Endothelial cell (in vitro differentiated cells): Measurements from ENCODE around the gene LRRC32. TPM values are rescaled to one million over a fixed set of nuclear protein-coding genes. Genes with fewer than 3 reads are reported as not detected.

Source experiments
- DNase-seq: peaks from one replicate; pipeline ENCODE4 v3.0.0; 2021; ENCODE audit warnings: low spot score
- H3K27ac Mint-ChIP-seq: one replicate; pipeline ENCODE4 v1.8.0; 2021; ENCODE audit warnings: mixed read lengths, inconsistent platforms; ENCODE audit not compliant: unreplicated experiment
- H3K27me3 Mint-ChIP-seq: one replicate; pipeline ENCODE4 v1.8.0; 2021; ENCODE audit warnings: mild to moderate bottlenecking, moderate library complexity, mixed read lengths, inconsistent platforms; ENCODE audit not compliant: unreplicated experiment
- H3K36me3 Mint-ChIP-seq: one replicate; pipeline ENCODE4 v1.8.0; 2021; ENCODE audit warnings: mild to moderate bottlenecking, low read depth, mixed read lengths, inconsistent platforms; ENCODE audit not compliant: unreplicated experiment
- H3K4me1 Mint-ChIP-seq: one replicate; pipeline ENCODE4 v1.8.0; 2021; ENCODE audit warnings: mild to moderate bottlenecking, mixed read lengths, inconsistent platforms; ENCODE audit not compliant: unreplicated experiment
- H3K4me3 Mint-ChIP-seq: one replicate; pipeline ENCODE4 v1.8.0; 2021; ENCODE audit warnings: mild to moderate bottlenecking, mixed read lengths, inconsistent platforms; ENCODE audit not compliant: unreplicated experiment
- H3K9me3 Mint-ChIP-seq: one replicate; pipeline ENCODE4 v1.8.0; 2021; ENCODE audit warnings: mixed read lengths, inconsistent platforms; ENCODE audit not compliant: unreplicated experiment
- CTCF ChIP-seq: fragments of 200-600 bp; sonication (generic); IDR thresholded peaks from one replicate; pipeline ENCODE4 v1.5.0; 2021; ENCODE audit warnings: antibody characterized with exemption; ENCODE audit not compliant: unreplicated experiment
- total RNA-seq: library from RNA; stranded (reverse); fragmentation: NEBNext Ultra II Directional; extraction: Animal tissue kit (Norgen Biotek cat#: 25700); gene quantifications from one replicate; pipeline ENCODE4 v1.2.1, GENCODE V29; 2021; ENCODE audit not compliant: unreplicated experiment

LRRC32 gene
- total RNA-seq, 1 donor from 2014 or later, result 22.0 TPM

GRCh38 chr11:76683161-76684095, 12.9 kb upstream of the LRRC32 start:
- no peak for TF ChIP-seq CTCF
- H3K4me3 Mint-ChIP-seq, result no peak overlapping the region
- no peak overlapping the region for H3K27ac Mint-ChIP-seq
- H3K36me3 Mint-ChIP-seq, result peaks cover 4% of the 10 kb centered on the region
- H3K9me3 Mint-ChIP-seq, result no peaks in the 10 kb centered on the region
- peaks cover 19% of the 10 kb centered on the region for H3K27me3 Mint-ChIP-seq
- peaks cover 4% of the 10 kb centered on the region for H3K4me1 Mint-ChIP-seq
- no peak for DNase-seq

DNA sequence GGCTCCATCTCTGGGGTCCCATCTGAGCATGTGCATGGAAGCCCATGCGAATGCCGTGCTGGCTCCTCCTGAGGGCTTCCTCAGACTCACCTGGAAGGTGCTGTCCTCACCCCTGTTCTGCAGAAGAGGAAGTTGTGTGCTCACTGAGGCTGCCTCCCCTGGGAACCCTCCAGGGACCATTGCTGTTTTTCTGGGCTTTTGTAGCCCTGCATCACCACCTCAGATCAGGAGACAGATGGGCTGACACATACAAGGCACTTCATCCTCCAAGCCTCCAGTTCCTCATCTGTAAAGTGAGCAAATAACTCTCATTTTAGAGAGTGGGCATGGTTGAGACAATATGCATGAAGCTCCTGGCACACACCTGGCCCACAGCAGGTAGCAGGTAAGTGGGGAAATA, 12.1 kb upstream of the LRRC32 start:
- Mint-ChIP-seq H3K27me3 (peaks cover 20% of the 10 kb centered on the region), H3K4me3 (no peak overlapping the region), H3K27ac (no peak overlapping the region), H3K36me3 (peaks cover 4% of the 10 kb centered on the region), H3K4me1 (peaks cover 10% of the 10 kb centered on the region), H3K9me3 (no peaks in the 10 kb centered on the region)
- no peak for DNase-seq
- TF ChIP-seq CTCF, result no peak

GRCh38 chr11:76682106-76682505, 11.6 kb upstream of the LRRC32 start:
- Mint-ChIP-seq H3K4me3 (no peak overlapping the region), H3K36me3 (peaks cover 4% of the 10 kb centered on the region), H3K27ac (no peak overlapping the region), H3K27me3 (peaks cover 20% of the 10 kb centered on the region), H3K9me3 (no peaks in the 10 kb centered on the region), H3K4me1 (peaks cover 10% of the 10 kb centered on the region)
- DNase-seq, result no peak
- TF ChIP-seq CTCF, result no peak

GRCh38 chr11:76680518-76681425, 10.2 kb upstream of the LRRC32 start:
- peaks cover 24% of the 10 kb centered on the region for H3K27me3 Mint-ChIP-seq
- no peak overlapping the region for H3K4me3 Mint-ChIP-seq
- DNase-seq, result peak; percentile 87
- H3K27ac Mint-ChIP-seq, result no peak overlapping the region
- no peaks in the 10 kb centered on the region for H3K9me3 Mint-ChIP-seq
- H3K4me1 Mint-ChIP-seq, result peaks cover 7% of the 10 kb centered on the region
- peaks cover 4% of the 10 kb centered on the region for H3K36me3 Mint-ChIP-seq
- TF ChIP-seq CTCF, result peak; percentile 70
